M059J (cell line): ENCODE results near the gene PAX6. TPM values are rescaled to one million over a fixed set of nuclear protein-coding genes. Genes with fewer than 3 reads are reported as not detected.

Experiments used
- DNase-seq: peaks from one replicate; pipeline ENCODE4 v3.0.0-alpha.2; 2012; ENCODE audit warnings: low read depth
- total RNA-seq: library from RNA; depleted of rRNA; stranded (reverse); fragments of >200 nt; shearing (Covaris generic); gene quantifications from 2 replicates; pipeline ENCODE4 v1.2.3, GENCODE V29; 2014

Gene PAX6
- total RNA-seq, 1 experiment from 2014 or later = 36.2 TPM

- no peak for DNase-seq
Observed at GRCh38 chr11:31798057-31798553, 13.0 kb downstream of the PAX6 start.

DNA sequence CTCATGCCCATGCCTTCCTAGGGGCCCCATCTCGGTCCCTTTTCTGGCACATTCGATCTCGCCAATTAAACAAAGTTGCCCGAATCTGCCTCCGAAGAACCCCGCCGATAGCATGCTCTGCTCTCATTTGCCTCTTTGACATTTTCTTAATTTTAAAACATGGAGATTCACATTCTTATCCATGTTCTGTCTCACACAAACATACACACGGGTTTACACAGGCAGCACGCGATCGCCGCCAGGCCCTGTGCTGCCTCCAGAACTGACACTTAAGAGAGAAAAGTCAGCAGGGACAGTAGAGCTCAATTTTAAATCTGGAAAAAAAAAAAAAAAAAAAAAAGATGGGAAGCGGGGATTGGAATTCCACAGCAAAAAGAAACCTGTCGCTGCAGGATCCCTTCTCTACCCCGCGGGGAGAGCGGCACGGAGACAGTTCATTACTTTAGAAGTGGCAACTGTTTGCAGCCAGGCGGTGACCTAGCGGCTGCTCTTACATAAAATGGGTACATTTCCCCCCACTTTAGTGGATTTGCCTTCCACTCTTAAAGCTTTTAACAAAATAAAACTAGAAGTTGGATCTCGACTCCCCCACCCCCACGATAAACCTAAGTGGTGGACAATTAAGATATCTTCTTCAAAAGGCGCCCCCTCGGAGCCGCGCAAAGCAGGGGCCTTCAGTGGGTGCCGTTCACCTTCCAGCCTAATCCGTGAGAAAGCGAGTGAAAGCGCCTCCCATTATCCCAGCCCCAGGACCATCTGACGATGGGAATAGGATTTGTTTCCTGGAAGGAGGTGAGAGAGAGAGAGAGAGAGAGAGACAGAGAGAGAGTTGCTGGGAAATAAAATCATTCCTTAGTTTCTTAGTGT lies 13.7 kb downstream of the PAX6 start:
- DNase-seq = no peak

- no peak for DNase-seq
Observed at GRCh38 chr11:31796499-31797189, 14.5 kb downstream of the PAX6 start.

DNA sequence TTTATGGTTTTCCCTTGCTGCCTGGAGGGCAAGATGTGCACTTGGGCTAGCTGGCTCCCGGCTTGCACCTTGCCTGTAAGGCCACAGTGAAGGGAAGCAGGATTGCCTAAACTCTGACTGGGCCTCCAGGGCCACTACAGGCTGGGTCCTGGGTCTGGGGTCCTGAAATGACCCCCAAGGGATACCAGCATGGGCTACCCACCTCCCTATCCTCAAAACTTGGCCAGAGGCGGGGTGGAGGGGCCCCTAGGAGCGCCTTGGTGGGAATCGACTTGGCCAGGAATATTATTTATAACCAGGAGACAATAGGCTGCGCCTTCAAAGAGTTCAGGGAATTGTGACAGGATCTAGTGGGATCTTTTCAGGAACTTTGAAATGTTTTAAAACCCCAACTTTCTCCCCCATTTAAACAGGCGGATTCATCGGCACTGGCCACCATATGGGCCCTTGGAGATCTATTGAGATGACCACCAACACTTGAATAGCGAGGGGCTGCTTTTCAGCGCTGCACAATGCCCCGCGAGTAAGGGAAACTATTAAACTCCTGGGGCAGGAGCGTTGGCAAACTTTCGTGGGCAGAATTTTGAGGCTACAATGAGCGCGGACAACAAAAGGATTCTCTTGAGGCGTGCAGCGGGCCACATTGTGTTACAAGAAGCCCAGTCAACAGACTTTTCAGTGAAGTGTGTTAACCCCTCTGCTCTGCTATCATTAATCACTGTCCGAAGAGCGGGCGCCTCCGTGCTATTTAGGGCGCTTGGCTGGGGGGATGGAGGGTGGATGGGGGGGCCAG lies 15.2 kb downstream of the PAX6 start:
- DNase-seq = no peak

- no peak for DNase-seq
Observed at GRCh38 chr11:31794548-31794947, 16.6 kb downstream of the PAX6 start.

DNA sequence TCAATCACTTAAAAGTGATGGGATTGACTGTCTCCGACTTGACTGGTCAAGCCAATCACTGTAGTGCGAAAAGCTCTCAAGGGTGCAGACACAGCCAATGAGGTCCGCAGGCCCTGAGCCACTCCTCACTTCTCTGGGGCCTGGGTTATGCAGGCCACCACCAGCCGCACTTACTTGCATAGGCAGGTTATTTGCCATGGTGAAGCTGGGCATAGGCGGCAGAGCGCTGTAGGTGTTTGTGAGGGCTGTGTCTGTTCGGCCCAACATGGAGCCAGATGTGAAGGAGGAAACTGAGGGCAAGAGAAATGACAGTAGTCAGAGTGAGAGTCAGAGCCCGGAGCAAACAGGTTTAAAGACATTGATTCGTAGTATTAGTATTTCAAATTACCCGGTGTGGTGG lies 17.9 kb downstream of the PAX6 start:
- no peak for DNase-seq

DNA sequence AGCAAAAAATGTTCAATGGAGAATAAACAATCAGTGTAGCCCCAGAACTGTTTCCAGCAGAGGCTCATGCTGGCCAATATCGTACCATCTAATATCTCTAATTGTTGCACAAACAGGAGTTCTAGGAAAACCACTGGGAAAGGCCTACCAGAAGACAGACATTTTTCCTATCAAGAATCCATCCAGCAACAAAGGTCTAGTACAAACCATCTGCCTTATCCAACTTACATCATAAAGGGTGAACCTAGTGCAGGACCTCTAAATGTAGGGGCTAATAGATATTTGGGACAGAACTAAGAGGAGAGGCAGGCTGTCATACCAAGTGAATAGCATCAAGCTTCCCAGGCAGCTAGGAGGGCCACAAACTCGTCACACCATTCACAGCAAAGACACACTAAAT lies 18.7 kb downstream of the PAX6 start:
- no peak for DNase-seq

DNA sequence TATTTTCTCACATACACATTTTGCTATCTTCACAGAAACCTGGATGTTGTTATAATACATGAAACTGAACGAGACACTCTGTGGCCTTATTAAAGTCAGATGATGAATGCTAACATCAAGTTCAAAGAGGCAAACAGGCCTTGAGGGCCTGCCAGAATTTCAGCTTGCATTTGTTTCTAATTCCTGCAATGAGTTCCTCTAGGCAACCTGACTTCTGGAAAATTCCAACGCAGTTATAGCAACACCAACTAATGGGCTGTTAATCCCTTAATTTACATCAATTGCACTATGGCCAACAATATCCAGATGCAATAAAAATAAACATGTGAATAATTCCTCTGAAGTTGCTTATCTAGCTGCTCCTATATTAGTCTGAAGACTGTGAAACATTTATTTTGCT lies 19.1 kb downstream of the PAX6 start:
- DNase-seq = no peak

DNA sequence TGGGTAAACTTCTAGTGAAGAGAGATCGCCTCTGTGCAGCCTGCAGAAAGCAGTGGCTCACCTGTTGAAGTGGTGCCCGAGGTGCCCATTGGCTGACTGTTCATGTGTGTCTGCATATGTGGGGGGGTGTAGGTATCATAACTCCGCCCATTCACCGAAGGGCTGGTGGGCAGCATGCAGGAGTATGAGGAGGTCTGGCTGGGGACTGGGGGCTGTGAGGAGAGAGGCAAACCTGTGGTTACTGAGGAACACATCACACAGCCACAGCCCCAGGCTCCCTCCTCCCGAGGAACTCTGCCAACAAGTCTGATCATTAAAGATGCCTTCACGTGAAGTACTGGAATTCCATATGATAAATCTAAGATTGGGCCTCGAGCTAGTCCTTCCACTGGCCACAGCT lies 20.5 kb downstream of the PAX6 start:
- DNase-seq = no peak

DNA sequence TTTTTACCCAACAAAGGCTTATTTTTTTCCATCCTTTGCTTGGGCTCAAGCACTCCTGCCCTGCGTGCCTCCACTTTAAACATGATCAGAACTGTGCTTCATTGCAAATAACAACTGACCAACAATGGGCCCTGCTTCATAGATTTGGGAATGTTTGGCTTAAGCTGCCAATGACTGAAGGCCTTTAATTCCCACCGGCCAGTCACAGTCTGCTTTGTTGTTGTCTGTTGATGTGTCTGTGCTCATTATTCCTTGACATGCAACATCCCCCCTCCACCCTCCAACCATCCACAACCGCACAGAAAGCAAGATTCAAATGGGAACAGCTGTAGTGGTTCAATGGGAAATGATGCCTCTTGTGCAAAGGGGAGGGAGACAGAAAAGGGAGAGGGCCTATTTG lies 23.0 kb downstream of the PAX6 start:
- DNase-seq = no peak

GRCh38 chr11:31786996-31787685 lies 24.0 kb downstream of the PAX6 start:
- DNase-seq = no peak

GRCh38 chr11:31784611-31785010 lies 26.5 kb downstream of the PAX6 start:
- DNase-seq = no peak

DNA sequence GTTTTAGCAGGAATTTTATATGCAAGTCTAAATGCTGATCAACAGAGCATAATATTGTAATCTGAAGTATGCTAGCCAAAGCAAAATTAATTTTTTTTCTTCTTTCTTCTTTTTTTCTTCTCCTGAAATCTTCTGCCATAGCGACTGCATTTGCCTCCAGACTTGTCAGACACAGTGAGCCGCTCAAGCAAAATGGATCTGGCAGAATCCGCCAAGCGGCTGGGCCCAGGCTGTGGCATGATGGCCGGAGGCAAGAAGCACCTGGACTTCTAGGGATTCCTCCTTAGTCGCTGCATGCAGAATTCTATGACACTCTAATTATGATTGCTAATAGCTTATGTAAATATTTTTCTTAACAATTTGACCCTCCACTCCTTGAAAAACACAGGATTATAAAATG lies 27.9 kb downstream of the PAX6 start:
- no peak for DNase-seq

- DNase-seq = no peak
Observed at GRCh38 chr11:31782257-31782656, 28.9 kb downstream of the PAX6 start.

- no peak for DNase-seq
Observed at GRCh38 chr11:31780480-31780971, 30.6 kb downstream of the PAX6 start.

DNA sequence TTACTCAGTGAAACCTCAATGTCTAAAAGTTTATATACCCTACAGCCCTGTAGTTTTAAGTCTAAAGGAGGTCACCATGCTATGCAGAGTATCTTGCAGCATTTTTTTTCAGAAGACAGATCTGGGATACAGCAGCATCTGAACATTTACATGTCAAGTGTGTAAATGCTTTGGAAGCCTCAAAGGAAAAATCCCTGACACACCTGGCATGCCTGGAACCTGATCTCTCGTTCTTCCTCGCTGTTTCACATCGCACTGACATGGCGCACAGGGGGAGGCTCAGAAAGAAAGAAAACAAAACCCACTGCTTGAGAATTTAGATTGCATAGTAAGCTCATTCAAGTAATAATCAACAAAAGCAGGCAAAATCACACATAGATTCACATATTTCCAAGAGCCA lies 31.0 kb downstream of the PAX6 start:
- no peak for DNase-seq

- DNase-seq = peak; percentile 37
Observed at GRCh38 chr11:31779374-31779791, 31.7 kb downstream of the PAX6 start.

GRCh38 chr11:31772412-31772811 lies 38.7 kb downstream of the PAX6 start:
- DNase-seq = no peak

GRCh38 chr11:31770011-31770700 lies 41.0 kb downstream of the PAX6 start:
- DNase-seq = no peak

- no peak for DNase-seq
Observed at GRCh38 chr11:31768749-31769640, 42.1 kb downstream of the PAX6 start.
